Eye (tissue), 1 donor: ENCODE data around the gene DPH3.

Experiments
- DNase-seq: peaks from one replicate; pipeline ENCODE4 v3.0.0-alpha.2; 2015

DPH3 gene

DNA sequence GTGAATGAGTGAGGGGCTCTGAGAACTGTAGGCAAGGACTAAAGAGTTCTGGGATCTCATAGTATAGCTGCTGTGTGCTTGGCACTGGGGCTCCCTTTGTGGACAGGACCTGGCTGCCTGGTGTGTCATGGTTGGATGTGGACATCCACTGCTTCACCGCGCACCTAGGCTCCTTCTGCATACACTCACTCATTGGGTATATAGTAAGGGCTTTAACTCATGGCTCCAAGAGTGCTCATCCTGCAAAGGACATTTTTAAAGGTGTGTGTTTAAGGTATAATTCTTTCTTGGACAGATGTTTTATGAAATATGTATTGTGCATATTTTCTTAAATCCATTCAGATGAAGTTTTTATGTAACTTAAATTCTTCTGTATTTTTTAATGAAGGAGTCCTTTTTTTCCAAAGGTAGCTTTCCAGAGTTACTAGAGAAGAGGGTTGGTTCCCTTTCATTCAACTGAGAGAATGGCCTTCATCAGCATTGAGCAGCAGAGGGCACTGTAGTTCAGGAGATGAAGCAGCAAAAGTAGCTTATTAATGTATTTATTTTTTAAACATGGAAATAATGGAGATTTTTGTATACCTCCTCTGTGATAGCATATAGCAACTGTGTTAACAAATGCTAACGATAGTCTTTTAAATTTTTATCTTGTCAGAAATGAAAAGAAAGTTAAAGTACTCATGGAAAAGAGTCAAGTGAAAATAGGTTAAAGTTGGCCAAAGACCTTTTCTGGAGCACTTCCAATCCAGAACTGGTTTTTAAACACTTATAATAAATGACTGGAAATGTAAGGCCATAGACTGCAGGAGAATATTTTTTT, 25.5 kb upstream of the DPH3 start:
- DNase-seq, result peak; percentile 80

DNA sequence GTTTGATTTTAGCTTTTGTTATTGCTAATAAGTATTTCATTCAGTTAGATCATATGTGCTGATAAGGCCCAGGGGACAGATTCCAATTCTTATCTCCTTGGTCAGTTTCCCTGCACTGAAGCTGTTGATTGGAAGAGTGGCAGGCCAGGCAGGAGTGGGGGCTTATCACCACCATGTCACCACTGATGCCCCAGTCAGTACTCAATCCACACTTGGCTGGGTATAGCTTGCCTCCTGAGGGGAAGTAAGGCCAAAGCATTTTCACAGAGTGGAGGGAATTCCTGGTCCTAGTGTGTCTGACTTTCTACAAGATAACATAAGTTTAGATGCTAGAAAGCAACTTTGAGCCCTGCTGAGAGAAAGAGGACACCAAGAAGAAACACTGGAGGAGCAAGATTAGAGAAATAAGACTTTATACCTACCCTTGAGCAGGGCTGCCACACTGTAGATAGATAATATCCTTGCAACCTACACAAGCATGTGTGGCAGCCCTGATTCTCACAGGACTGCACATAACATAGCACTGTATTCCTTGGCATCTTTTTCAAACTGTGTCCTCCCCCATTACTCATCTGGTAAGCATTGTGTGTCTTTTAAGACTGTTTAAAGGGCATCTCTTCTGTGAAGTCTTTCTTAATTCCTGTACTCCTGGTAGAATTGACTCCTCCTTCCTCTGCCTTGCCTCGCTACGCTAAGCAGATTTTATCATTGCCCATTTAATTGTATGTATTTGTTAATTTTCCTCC, 24.6 kb upstream of the DPH3 start:
- no peak for DNase-seq

DNA sequence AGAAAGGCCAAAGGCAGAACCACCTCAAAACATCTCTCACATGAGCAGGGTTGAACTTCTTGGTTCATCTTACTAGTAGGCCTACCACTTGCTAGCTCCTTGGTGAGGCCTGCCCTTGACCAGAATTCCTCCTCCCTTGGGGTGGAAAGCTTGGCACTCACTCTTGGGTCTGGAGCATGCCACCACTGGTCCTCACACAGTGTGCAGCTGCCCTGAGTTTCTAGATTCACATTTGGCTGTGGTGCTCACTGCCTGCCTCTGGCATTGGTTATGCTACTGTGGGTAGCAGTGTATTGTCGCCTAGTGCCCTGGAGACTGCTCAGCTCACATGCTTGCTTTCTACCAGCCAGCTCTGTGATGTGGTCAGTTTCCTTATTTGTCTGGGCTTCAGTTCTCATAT, 23.9 kb upstream of the DPH3 start:
- DNase-seq, result no peak

DNA sequence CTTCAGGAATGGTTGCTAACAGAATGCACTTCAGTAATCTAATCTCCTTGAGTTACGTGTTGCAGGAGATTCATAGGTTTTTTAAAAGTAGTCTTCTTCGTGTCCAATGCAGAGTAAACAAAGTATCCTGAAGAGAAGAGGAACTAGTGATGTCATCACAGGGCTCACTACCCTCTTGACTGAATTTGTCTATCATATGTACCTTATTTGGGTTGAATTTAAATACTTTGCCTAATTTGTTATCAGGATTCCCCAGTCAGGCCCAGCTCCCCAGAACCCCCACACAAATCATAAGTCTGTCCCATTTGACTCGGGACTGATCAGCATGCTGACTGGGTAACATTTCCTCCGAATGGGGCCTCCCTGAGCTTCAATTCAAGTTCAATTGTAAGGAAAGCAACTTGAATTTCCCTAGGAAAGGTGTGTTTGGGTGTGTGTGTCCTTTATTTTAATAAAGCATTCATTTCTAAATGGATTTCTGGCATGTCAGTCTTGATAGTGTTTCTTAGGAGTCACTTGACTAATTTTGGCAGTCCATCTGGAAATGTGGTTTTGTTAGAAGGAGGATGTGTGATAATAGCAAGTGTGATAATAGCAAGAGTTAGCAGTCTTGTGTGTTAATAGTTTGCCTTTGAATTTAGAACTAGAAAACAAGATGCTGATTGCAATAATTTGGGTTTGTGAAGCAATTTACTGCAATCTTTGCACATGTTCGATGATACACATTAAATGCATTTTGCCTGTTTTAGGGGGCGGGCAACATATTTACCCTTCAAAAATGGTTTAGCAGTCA, 22.2 kb upstream of the DPH3 start:
- DNase-seq, result no peak

DNA sequence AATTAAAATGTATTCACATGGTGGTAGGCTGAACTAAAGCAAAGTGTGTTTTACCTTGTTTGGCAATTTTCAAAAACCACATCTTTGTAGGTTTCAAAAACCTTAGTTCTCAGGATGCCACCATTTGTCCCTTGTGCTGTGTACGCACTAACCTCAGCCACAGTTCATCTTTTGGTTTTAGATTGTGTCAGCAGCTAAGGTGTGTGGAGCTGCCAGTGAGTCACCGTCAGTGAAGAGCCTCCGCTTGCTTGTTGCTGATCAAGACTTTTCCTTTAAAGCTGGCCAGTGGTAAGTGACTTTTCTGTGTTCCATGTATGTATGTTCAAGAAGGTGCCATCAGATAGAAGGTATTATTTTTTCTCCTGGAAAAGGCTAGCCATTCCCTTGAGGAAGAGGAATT, 21.4 kb upstream of the DPH3 start:
- no peak for DNase-seq

DNA sequence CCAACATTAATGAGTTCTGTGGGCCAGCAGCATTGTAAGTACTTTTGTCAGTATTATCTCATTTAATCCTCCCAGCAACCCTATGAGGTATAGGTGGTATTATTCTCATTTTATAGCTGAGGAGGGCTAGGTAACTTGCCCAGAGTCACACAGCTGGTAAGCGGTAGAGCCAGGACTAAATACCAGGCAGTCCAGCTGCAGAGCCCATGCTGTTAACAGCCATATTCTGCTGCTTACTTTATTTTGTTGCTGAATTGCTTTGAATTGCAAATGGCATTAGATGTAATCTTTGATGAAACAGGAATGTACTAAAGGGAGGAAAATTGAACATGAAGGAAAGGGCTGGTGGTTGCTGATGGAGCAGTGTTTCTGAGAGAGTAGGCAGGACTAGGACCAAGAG, 19.9 kb upstream of the DPH3 start:
- no peak for DNase-seq

DNA sequence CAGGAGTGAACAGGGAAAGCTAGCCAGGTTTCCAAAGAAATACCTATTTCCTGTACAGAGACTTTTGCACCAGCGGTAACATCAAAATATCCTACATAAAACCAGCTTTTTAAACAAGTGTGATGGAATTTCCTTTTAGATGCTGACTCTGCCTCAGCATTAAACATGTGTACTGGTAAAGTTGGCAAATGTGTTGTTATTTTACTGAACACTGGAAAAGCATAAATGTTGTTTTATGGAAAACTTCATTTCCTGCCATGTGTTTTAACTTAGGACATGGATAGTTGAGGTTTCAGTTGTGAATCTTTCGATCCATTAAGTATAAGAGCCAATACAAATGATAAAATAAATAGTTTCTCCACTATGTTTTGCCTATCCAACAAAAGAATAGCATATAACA, 15.9 kb upstream of the DPH3 start:
- DNase-seq, result peak; percentile 65

DNA sequence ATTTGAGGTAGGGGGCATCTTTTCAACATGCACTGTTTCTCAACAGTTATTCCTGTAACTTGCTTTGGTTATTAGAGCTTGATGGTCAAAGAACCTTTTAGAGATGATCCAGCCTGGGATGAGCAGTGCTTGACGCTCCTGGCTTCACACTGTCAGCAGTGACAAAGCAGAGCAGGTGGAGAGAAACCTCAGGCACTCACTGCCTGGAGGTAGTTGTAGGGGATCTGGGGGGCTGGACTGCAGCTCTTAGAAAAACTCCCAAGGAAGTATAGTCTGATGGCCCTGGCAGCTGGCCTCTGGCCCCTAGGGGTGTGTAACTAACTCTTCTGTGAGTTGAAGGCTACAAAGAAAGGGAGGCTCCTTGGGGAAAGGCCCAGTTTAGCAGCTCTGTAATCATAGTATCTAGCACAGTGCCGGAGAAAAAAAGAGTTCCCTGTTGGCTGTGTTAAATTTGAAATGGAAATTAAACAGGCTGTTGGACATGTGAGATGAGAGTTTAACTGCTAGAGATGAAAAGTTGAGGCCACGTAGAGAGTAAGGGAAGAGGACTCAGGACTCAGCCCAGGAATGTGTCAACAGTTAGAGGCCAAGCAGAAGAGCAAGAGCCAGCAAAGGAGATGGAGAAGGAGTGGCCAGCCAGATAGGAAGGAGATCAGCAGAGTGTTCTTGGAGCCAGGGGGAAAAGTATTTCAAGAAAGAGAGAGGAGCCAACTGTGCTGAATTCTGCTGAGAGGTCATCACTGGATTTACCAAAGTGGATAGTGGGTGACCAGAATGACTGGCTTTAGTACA, 14.5 kb upstream of the DPH3 start:
- DNase-seq, result no peak

DNA sequence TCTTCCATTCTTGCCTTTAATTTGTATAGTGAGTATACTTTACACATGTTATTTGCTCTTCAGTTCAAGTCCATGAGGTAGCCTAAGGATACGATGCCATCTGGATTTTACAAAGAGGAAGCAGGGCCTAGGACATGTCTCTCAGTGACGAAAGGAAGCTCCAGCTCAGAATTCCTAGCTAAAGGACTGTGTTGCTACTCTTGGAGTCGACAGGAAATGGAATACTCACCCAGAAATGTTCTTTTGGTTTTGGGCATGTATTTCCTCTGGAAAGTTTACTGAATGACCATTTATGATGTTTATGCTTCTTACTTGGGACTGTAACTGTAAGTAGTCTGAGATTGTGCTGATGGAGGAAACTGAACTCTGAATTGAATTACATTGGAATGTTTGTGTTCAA, 12.7 kb upstream of the DPH3 start:
- no peak for DNase-seq

DNA sequence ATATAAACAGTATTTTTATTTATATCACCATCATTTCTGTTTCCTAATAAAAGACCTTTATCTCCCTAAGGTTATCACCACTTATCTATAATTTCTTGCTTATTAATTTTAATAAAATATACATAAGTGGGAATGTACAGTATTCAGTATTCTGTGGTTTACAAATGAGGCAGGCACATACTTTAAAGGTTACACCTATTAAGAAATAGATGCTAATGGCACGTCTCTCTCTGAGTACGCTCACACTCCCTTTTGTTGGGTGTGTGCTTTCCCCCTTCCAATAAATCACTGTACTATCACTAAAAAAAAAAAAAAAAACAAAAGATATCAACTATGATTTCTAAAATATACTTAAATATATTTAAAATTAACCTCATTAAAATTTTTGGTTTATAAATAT, 9.1 kb upstream of the DPH3 start:
- no peak for DNase-seq

DNA sequence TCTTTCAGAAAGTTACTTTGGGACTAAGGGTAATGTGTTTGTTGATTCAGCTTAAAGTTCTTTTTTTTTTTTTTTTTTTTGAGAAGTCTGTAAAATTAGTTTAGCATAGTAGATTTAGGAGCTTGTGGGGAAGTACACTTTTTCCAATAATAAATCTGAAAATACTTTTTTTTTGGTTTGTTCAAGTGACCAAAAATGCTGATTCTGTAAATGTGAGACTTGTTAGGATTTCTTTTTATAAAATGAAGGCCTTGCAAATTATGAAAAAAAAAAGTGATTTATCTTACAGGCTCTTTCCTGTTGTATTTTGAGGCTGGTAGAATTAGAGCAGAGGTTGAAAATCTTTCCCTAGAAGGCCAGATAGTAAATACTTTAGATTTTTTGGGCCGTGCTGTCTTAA, 7.8 kb upstream of the DPH3 start:
- DNase-seq, result no peak

DNA sequence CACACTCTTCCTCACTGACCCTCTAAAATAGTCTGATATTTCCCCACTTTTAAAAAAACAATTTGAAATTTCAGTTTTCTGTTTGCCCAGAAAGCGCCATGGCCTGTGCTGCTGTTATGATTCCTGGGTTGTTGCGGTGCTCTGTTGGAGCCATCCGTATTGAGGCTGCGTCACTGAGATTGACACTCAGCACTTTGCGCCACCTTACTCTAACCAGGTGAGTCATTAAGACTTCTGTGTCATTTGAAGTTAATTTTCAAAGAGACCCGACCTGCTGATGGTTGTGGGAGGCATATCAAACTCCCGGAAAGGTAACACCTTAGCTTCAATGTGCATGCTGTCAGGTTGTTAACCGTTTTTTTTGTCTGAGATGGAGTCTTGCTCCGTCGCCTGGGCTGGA, 6.1 kb upstream of the DPH3 start:
- DNase-seq, result no peak

DNA sequence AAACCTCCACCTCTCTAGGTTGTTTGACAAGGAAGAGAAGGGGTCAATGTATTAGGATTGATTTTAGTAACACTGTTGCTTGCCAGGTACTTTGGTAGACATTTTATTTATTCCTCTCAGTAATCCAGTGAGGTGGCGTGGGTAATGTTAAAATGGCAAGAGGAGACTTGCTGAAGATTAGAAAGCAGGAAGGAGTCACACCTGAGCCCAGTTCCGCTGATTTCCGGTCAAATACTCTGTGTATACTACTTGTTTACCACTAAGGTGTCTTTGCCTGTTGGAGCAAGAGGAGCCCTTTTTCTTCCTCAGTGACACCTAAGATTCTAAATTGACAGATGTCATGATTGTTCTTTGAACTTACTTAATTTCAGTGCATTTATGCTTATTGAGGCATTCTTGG, 2.0 kb upstream of the DPH3 start:
- DNase-seq, result no peak

DNA sequence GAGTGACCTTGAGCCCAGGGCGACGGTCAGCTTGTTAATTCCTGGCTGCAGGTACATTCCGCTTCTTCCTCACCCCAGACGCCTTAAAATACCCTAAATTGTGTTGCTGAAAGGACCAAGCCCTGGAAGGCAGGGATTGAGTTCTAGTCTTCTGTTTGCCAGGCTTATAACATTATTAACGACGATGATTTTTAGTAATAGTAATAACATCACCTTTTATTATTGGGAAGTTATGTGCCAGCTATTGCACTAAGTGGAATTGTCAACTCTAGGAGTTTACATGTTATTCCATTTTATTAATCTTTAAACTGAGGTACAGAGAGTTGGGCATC, 678 bp upstream of the DPH3 start:
- no peak for DNase-seq

DNA sequence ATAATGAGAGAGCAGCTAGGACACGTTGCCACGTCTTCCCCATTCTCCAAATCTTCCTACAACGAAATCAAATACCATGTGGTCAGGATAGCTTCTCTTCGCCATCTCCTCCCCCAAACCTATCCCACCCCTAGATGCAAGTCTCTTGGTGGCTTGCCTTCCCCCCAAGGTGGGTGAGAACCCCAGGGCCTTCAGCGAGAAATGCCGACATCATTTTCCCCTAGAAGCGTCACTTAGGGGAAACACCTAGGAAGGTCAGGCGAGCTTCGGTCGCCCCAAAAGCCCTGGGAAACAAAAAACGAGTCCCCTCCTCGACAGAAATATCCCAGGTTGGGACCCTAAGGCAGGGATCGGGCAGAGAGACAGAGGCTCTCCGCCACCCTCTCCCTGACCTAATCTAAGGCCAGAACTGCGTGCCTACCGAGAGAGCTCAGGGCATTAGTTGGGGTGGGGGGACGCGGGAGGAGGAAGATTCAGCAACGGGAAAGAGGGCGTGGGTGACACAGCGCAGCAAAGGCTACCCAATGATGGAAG, 502 bp downstream of the DPH3 start:
- no peak for DNase-seq

DNA sequence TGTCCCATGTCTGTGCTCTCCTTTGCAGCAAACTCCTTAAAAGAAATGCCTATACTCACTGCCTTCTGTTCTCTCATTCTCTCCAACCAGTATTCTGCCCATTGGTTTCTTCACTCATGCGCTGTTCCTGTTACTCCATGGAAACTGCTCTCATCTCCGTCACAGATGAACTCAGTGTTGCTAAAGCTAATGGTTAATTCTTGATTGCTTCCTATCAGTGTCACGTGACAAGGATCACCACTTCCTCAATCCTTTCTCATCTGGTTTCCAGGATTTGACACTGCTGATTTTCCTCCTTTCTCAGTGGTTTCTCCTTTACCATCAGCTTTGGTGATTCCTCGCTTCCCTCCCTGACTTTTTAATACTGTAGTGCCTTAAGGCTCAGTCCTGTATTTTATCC, 2.6 kb downstream of the DPH3 start:
- DNase-seq, result no peak

DNA sequence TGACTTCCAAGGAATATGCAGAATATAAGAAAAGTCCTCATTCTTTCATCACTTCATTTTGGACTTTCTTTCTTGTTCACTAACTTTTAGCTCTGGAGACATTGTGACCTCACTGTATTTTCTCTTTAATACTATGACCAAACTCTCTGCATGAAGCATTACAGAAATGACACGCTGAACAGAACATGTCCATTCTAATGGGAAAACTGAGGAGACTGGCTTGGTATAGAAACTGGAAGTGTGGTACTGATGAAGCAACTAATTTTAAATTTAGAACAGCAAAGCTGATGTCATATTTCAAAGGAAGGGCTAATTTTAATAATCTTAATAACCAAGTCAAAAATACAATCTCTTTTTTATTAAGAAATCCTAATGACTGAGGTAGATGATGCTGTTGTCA, 4.7 kb downstream of the DPH3 start:
- no peak for DNase-seq

DNA sequence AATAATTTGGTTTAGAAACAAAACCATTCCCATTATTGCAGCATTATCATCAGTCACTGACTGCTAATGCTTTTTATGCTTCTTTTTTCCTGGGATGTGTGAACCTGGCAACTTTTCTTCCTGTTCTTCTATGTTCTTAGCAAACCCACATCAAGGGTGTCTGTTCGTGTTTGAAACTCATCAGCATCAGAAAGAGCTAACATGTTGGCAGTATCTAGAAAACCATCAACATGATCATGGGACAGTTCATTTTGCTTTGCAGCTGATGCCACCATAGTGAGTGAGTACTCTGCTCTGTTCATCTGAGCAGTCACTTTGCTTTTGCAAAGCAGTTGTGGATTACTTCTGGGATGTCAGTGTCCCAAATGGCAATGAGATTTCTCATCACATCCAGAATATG, 5.9 kb downstream of the DPH3 start:
- DNase-seq, result no peak

DNA sequence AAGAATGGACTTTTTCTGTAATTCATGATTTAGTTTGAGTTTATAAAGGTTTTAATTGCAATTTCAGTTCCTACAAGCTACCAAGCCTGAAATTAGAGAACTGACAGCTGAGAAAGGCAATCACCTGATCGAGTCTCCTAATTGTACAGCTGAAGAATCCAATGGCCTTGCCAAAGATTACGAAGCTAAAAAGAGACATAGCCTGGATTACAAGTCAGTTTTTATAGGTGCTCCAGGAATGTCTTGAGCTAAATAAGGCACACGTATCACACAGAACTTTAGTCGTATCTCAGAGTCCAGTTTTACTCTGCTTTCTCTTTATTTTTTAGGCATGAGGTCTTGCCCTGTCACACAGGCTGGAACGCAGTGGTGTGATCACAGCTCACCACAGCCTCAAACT, 6.6 kb downstream of the DPH3 start:
- no peak for DNase-seq

DNA sequence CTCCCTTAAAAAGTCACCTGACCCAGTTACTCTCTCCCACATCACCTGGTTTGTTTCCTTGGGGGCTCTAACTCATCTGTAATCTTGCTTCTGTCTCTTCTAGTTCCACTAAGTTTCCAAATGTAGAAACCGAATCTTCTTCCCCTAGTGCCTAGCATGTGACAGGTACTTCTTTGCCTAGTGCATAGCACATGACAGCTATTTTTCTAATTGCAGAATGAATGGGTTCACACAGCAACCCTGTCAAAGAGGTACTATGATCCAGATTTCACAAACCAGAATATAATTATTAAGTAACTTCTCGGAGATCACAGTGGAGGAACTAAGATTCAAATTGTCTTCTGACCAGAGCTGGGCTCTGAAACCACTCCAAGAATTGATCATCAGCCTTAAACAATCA, 7.4 kb downstream of the DPH3 start:
- DNase-seq, result no peak

DNA sequence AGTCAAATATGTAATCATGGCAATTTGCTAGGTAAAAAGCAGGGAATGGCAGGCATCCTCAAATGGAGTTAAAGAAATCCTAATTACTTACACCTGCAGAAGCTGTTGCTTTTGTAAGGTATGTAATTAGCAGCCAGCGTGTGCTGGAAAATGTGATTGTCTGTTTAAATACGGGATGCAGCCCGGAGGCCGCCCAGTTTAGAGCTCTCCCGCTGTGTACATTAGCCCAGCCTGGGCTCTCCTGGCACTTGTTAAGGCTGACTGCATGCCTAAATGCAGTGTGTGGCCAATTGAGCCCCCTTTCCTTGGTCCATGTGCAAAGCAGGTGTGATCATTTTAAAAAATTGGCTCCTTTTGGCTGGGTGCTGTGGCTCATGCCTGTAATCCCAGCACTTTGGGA, 9.0 kb downstream of the DPH3 start:
- DNase-seq, result no peak

DNA sequence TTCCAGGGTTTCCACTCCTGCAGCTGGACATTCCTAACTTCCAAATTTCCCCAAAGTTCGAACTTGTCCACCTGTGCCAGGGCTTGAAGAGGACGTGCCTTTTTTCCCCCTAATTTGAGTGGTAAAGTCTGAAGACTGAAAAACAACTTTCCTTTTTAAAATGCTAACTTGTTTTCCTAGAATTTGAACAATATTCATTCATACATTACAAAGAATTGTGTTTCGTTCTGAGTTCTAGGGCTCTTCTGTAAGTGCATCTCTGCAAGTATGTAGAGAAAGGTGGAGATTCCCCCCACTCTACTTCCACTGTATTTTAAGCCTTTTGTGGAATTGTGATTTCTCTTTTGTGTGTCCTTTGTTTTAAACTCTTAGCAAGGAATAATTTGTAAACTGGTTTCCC, 9.4 kb downstream of the DPH3 start:
- no peak for DNase-seq

DNA sequence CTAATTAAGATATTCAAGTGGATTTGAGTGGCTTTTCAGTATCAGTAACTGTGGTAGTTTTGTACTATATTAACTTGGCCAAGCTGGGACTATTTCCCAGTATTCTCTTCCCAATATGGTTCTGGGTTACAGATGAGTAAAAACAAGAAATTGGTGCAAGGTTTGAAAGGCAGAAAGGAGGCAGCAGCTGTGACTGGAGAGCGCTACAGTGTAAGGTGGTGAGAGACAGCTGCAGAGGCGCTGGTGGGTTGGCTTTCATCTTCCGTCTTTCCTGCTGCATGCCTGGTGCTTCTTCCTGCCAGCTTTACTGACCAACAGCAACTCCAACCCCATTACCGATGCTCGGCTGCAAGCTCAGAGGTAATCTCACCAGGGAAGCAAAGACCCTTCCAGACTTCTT, 9.8 kb downstream of the DPH3 start:
- no peak for DNase-seq
